ENCODE data around the gene DIS3L2.

DNA sequence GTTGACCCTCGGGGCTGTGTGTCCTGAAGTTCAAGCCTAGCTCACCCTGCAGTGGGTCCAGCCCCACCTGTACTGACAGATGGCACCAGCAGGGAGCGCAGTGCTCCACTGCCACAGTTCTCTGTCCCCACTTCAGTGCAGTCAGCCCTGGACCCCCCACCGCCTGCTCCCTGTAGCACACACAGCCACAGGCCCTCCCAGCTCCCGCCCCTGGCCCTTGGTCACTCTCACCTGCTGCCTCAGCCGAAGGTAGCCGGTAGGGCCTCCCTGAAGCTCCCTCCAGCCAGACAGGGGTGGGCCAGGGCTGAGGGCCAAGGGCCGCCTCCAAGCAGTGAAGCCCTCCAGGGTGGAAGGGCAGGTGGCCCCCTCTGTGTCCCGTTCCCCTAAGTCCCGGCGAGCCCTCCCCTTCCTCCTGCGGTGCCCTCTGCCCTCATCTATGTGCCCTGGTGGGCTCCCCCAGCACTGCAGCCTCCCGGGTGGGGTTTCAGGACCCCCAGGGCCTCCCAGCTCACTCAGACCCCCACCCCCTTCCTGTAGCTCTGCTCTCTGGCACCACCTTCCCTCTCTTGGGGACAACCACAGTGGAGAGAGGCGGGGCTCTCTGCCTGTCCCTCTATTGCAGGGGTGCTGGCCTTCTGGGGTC, 406.2 kb downstream of the DIS3L2 start:
- TF ChIP-seq, protein P1, sequence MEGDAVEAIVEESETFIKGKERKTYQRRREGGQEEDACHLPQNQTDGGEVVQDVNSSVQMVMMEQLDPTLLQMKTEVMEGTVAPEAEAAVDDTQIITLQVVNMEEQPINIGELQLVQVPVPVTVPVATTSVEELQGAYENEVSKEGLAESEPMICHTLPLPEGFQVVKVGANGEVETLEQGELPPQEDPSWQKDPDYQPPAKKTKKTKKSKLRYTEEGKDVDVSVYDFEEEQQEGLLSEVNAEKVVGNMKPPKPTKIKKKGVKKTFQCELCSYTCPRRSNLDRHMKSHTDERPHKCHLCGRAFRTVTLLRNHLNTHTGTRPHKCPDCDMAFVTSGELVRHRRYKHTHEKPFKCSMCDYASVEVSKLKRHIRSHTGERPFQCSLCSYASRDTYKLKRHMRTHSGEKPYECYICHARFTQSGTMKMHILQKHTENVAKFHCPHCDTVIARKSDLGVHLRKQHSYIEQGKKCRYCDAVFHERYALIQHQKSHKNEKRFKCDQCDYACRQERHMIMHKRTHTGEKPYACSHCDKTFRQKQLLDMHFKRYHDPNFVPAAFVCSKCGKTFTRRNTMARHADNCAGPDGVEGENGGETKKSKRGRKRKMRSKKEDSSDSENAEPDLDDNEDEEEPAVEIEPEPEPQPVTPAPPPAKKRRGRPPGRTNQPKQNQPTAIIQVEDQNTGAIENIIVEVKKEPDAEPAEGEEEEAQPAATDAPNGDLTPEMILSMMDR (IDR thresholded peaks at IDR 0.05): no peak
- TF ChIP-seq POLR2AphosphoS5 (IDR thresholded peaks at IDR 0.05) (no peak), POLR2A (IDR thresholded peaks at IDR 0.05; ENCODE audit: low read depth) (no peak)

Measured in esophagus muscularis mucosa (tissue), 3 donors.